B cell (primary cell): ENCODE data around the gene SIRT7. TPM values are rescaled to one million over a fixed set of nuclear protein-coding genes. Genes with fewer than 3 reads are reported as not detected.

Experiments
- ATAC-seq: fragments of 200-7000 bp; cut with Tn5 transposase; one replicate; pipeline ENCODE4 v1.10.0; 2021; ENCODE audit warnings: low read depth, mild to moderate bottlenecking, moderate number of reproducible peaks, moderate library complexity
- CTCF ChIA-PET: fragments of 350-600 bp; sonication (Branson Sonifier 250); formaldehyde crosslinking; loops from one replicate; lab custom pipeline; 2021; ENCODE audit warnings: antibody characterized with exemption, inconsistent platforms; lab: Charles Lee
- POLR2A ChIA-PET: fragments of 350-600 bp; sonication (Branson Sonifier 250); formaldehyde crosslinking; loops from one replicate; lab custom pipeline; 2021; ENCODE audit warnings: antibody characterized with exemption; lab: Charles Lee
- DNase-seq: peaks from one replicate; pipeline ENCODE4 v3.0.0; 2013
- H2AFZ ChIP-seq: 2 replicates; pipeline ENCODE4 v1.6.1; 2012; ENCODE audit warnings: mild to moderate bottlenecking, low read depth, low read length; ENCODE audit not compliant: insufficient read depth, poor library complexity, severe bottlenecking
- H3K27ac ChIP-seq, 2 donors: 1 replicate in 1 of 2; 2 replicates in 1 of 2; pipeline ENCODE4 v1.5.1; 2012 to 2013; ENCODE audit warnings: low read length in 2 of 2, mild to moderate bottlenecking in 2 of 2, moderate library complexity in 1 of 2
- H3K27me3 ChIP-seq, 4 experiments: fragments of 200-600 bp in 1 of 4; sonication (generic) in 1 of 4; replicated peaks in 1 of 4; 1 replicate in 2 of 4; 2 replicates in 2 of 4; pipeline versions ENCODE4 v1.6.1 to v1.7.0; 2013 to 2016; ENCODE audit warnings: low read length in 3 of 4, mild to moderate bottlenecking in 2 of 4, mixed read lengths in 1 of 4, moderate library complexity in 1 of 4; ENCODE audit not compliant: insufficient read depth in 4 of 4, control insufficient read depth in 3 of 4; ENCODE audit errors: control extremely low read depth in 1 of 4
- H3K36me3 ChIP-seq, 2 experiments: replicated peaks in 1 of 2; 1 replicate in 1 of 2; 2 replicates in 1 of 2; pipeline versions ENCODE4 v1.6.1 to v1.7.1; 2013; ENCODE audit warnings: low read length in 1 of 2; ENCODE audit not compliant: insufficient read depth in 2 of 2, control insufficient read depth in 1 of 2; ENCODE audit errors: control extremely low read depth in 1 of 2, extremely low read depth in 1 of 2
- H3K4me1 ChIP-seq, 2 donors: fragments of 200-600 bp in 1 of 2; sonication (generic) in 1 of 2; 1 replicate in 1 of 2; 2 replicates in 1 of 2; pipeline versions ENCODE4 v1.5.1 to v1.6.1; 2013 to 2017; ENCODE audit warnings: low read length in 2 of 2; ENCODE audit not compliant: control insufficient read depth in 2 of 2, insufficient read depth in 2 of 2
- H3K4me2 ChIP-seq: replicated peaks from 2 replicates; pipeline ENCODE3; 2012; ENCODE audit warnings: mild to moderate bottlenecking, low read depth, low read length; ENCODE audit not compliant: poor library complexity, severe bottlenecking
- H3K4me3 ChIP-seq, 5 experiments: fragments of 200-600 bp in 1 of 5; sonication (generic) in 1 of 5; 1 replicate in 3 of 5; 2 replicates in 2 of 5; pipeline versions ENCODE4 v1.5.1 to v1.7.0; 2011 to 2016; ENCODE audit warnings: low read length in 4 of 5, mild to moderate bottlenecking in 4 of 5, low read depth in 2 of 5, control low read depth in 1 of 5, moderate library complexity in 1 of 5; ENCODE audit not compliant: insufficient read depth in 1 of 5; ENCODE audit errors: control extremely low read depth in 1 of 5, extremely low read depth in 1 of 5
- H3K79me2 ChIP-seq: fragments of 200-600 bp; sonication (generic); one replicate; pipeline ENCODE4 v1.6.0; 2016; ENCODE audit warnings: low read length; ENCODE audit not compliant: control insufficient read depth, insufficient read depth
- H3K9ac ChIP-seq: fragments of 200-600 bp; sonication (generic); 2 replicates; pipeline ENCODE4 v1.6.1; 2017; ENCODE audit warnings: mild to moderate bottlenecking, low read length, moderate library complexity
- H3K9me3 ChIP-seq, 3 donors: one replicate each; pipeline versions ENCODE4 v1.6.1 to v1.7.1; 2013; ENCODE audit warnings: low read length in 2 of 3; ENCODE audit not compliant: control insufficient read depth in 2 of 3, insufficient read depth in 1 of 3; ENCODE audit errors: control extremely low read depth in 1 of 3
- H4K20me1 ChIP-seq: 2 replicates; pipeline ENCODE4 v1.6.0; 2012; ENCODE audit warnings: mild to moderate bottlenecking, low read length; ENCODE audit not compliant: insufficient read depth, control insufficient read depth, poor library complexity, severe bottlenecking
- H3K27ac Mint-ChIP-seq: one replicate; pipeline ENCODE4 v1.8.0; 2021; ENCODE audit warnings: mixed read lengths
- H3K27me3 Mint-ChIP-seq: one replicate; pipeline ENCODE4 v1.8.0; 2021; ENCODE audit warnings: mixed read lengths
- H3K4me1 Mint-ChIP-seq: one replicate; pipeline ENCODE4 v1.8.0; 2021; ENCODE audit warnings: mixed read lengths
- H3K4me3 Mint-ChIP-seq: one replicate; pipeline ENCODE4 v1.8.0; 2021; ENCODE audit warnings: mixed read lengths
- H3K9me3 Mint-ChIP-seq: one replicate; pipeline ENCODE4 v1.8.0; 2022; ENCODE audit warnings: mixed read lengths; ENCODE audit not compliant: insufficient read depth
- EZH2 ChIP-seq: IDR thresholded peaks from 2 replicates; pipeline ENCODE4 v1.6.1; 2012; ENCODE audit warnings: borderline replicate concordance, low read depth, mild to moderate bottlenecking, moderate library complexity, low read length; ENCODE audit not compliant: insufficient read depth, poor library complexity, severe bottlenecking
- WGBS: methylation state at CpG from one replicate; pipeline ENCODE4 v1.1.5; 2013; ENCODE audit warnings: missing lambda C conversion rate; ENCODE audit not compliant: insufficient coverage; 5-methylcytosine and 5-hydroxymethylcytosine counted together
- intact Hi-C: fragments of 100-400 bp; cut with micrococcal nuclease; formaldehyde crosslinking; loops from one replicate; pipeline ENCODE4 v1.10.0; 2022
- polyA plus RNA-seq: library from polyadenylated mRNA; depleted of rRNA; stranded (reverse); fragments of >200 nt; gene quantifications from 2 replicates; pipeline ENCODE4 v1.2.3, GENCODE V29; 2012
- total RNA-seq, 2 donors: library from RNA; stranded (reverse); fragments of 120-200 nt in 1 of 2; gene quantifications; 1 replicate in 1 of 2; 2 replicates in 1 of 2; pipeline versions ENCODE4 v1.2.3 to v1.2.4, GENCODE V29; 2013 to 2022
- TF ChIP-seq, protein P1 (sequence below): fragments of 200-600 bp; IDR thresholded peaks from one replicate; pipeline ENCODE4 v1.8.0; 2022; ENCODE audit warnings: antibody characterized with exemption, mild to moderate bottlenecking

The SIRT7 gene
- total and polyA plus RNA-seq, 2 donors (not counting 1 experiment from before 2014, with no cell fraction given), result 77.2 to 82.7 TPM

DNA sequence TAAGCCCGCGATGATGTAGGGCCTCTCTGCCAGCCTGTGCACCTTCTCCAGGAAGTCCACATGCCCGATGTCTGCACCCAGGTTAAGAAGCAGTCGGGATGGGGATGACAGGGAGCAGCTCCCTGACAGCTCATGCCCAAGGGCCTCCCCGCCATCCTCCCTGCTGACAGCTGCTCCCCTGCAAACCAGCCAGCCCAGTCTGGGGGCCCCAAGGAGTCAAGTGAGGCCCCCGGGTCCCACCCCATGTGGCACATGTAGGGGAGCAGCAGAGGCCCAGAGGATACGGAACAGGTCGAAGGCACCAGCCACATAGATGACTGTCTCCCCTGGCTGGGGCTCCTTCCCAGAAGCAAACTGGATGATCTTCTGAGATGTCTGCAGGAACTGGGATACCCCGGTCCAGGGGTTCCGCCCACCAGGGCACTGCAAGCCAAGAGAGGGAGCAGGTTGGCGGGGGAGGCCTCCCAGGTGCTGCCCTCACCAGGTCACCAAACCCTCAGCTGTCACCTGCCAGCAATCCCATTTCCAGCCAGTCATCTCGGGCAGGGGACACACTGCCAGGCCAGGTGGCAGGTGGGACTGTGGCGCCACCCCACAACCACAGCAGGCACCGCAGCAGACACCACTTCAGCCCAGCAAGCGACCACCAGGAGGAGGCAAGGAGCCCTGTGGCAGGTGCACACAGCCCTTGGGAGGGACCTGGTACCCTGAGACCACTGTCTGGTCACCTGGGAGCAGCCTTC lies 11.3 kb downstream of the SIRT7 start:
- Mint-ChIP-seq H3K4me3 (no peak overlapping the region), H3K4me1 (peaks cover 9% of the 10 kb centered on the region), H3K27me3 (no peaks in the 10 kb centered on the region), H3K27ac (no peak overlapping the region), H3K9me3 (no peaks in the 10 kb centered on the region)
- H2AFZ ChIP-seq, result no peak overlapping the region
- H3K27me3 ChIP-seq, result peaks cover 0 to 10% (median 2%) of the 10 kb centered on the region in 4 experiments
- no peak overlapping the region for H3K4me3 ChIP-seq
- H3K36me3 ChIP-seq, result peaks cover 0 to 20% of the 10 kb centered on the region in 2 experiments
- H3K9ac ChIP-seq, result no peak overlapping the region
- H3K4me1 ChIP-seq, result peaks cover 14 to 17% of the 10 kb centered on the region in 2 donors
- no peak for TF ChIP-seq EZH2
- TF ChIP-seq, protein P1, sequence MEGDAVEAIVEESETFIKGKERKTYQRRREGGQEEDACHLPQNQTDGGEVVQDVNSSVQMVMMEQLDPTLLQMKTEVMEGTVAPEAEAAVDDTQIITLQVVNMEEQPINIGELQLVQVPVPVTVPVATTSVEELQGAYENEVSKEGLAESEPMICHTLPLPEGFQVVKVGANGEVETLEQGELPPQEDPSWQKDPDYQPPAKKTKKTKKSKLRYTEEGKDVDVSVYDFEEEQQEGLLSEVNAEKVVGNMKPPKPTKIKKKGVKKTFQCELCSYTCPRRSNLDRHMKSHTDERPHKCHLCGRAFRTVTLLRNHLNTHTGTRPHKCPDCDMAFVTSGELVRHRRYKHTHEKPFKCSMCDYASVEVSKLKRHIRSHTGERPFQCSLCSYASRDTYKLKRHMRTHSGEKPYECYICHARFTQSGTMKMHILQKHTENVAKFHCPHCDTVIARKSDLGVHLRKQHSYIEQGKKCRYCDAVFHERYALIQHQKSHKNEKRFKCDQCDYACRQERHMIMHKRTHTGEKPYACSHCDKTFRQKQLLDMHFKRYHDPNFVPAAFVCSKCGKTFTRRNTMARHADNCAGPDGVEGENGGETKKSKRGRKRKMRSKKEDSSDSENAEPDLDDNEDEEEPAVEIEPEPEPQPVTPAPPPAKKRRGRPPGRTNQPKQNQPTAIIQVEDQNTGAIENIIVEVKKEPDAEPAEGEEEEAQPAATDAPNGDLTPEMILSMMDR, result no peak
- peaks cover 22% of the 10 kb centered on the region for H4K20me1 ChIP-seq
- H3K27ac ChIP-seq, result no peak overlapping the region
- no peak for ATAC-seq
- ChIA-PET CTCF (no interaction called here), POLR2A (no interaction called here)
- WGBS, result 92% methylated on average over 15 of the region's 15 CpGs
- no peak for DNase-seq
- H3K9me3 ChIP-seq, result peaks cover 0 to 1% (median 0%) of the 10 kb centered on the region in 3 donors
- H3K4me2 ChIP-seq, result no peak overlapping the region
- H3K79me2 ChIP-seq, result peaks cover 24% of the 10 kb centered on the region
- intact Hi-C loops, result no loop called here

- intact Hi-C loops, result no loop called here
- no peaks in the 10 kb centered on the region for H3K9me3 Mint-ChIP-seq
- H3K4me3 Mint-ChIP-seq, result no peak overlapping the region
These were observed 12.0 kb downstream of the SIRT7 start for GRCh38 chr17:81905993-81906392.

More at GRCh38 chr17:81905993-81906392, 12.0 kb downstream of the SIRT7 start:
- 97% methylated on average over 10 of the region's 10 CpGs for WGBS
- peaks cover 24% of the 10 kb centered on the region for H3K79me2 ChIP-seq
- H3K4me1 Mint-ChIP-seq, result peaks cover 8% of the 10 kb centered on the region
- peaks cover 0 to 16% (median 5%) of the 10 kb centered on the region in 4 experiments for H3K27me3 ChIP-seq
- H3K36me3 ChIP-seq, result peaks cover 0 to 20% of the 10 kb centered on the region in 2 experiments
- H2AFZ ChIP-seq, result no peak overlapping the region
- H3K9me3 ChIP-seq, result no peaks in the 10 kb centered on the region
- no peak overlapping the region for H3K4me3 ChIP-seq
- peaks cover 4% of the 10 kb centered on the region for H3K27me3 Mint-ChIP-seq
- peaks cover 20% of the 10 kb centered on the region for H4K20me1 ChIP-seq
- ChIA-PET POLR2A (no interaction called here), CTCF (no interaction called here)
- no peak overlapping the region for H3K27ac ChIP-seq
- H3K27ac Mint-ChIP-seq, result no peak overlapping the region
- H3K4me1 ChIP-seq, result peaks cover 15 to 21% of the 10 kb centered on the region in 2 donors
- DNase-seq (no peak), ATAC-seq (no peak)
- H3K4me2 ChIP-seq, result no peak overlapping the region
- H3K9ac ChIP-seq, result no peak overlapping the region
- TF ChIP-seq, protein P1, result no peak
- TF ChIP-seq EZH2, result no peak
